HG03439 (cell line): ENCODE measurements around the gene ZBTB2.

Source experiments
- ATAC-seq: cut with Tn5 transposase; IDR thresholded peaks from one replicate; pipeline ENCODE4 v1.9.1; 2021; ENCODE audit warnings: mild to moderate bottlenecking, moderate library complexity; ENCODE audit not compliant: unreplicated experiment

Gene ZBTB2

GRCh38 chr6:151391471-151392413 is at the start of gene ZBTB2:
Gene ZBTB2, minus strand, starts transcription at chr6:151391559. Its CDS starts 17,922 bp downstream, at chr6:151373637.
- ATAC-seq = peak; percentile 5

- no peak for ATAC-seq
Observed at GRCh38 chr6:151440930-151441329, 49.6 kb upstream of the ZBTB2 start.

- no peak for ATAC-seq
Observed at GRCh38 chr6:151440498-151440897, 49.1 kb upstream of the ZBTB2 start.

- ATAC-seq = no peak
Observed at GRCh38 chr6:151437401-151437800, 46.0 kb upstream of the ZBTB2 start.

- ATAC-seq = no peak
Observed at GRCh38 chr6:151436802-151437201, 45.4 kb upstream of the ZBTB2 start.

GRCh38 chr6:151436300-151436699 is 44.9 kb upstream of the ZBTB2 start:
- ATAC-seq = no peak

GRCh38 chr6:151434369-151434768 is 43.0 kb upstream of the ZBTB2 start:
- ATAC-seq = no peak

- ATAC-seq = no peak
Observed at GRCh38 chr6:151432651-151433050, 41.3 kb upstream of the ZBTB2 start.

GRCh38 chr6:151431337-151431736 is 40.0 kb upstream of the ZBTB2 start:
- no peak for ATAC-seq

- no peak for ATAC-seq
Observed at GRCh38 chr6:151430886-151431285, 39.5 kb upstream of the ZBTB2 start.

GRCh38 chr6:151428093-151428735 is 36.9 kb upstream of the ZBTB2 start:
- ATAC-seq = no peak

GRCh38 chr6:151425561-151425960 is 34.2 kb upstream of the ZBTB2 start:
- ATAC-seq = no peak

- ATAC-seq = no peak
Observed at GRCh38 chr6:151422981-151423380, 31.6 kb upstream of the ZBTB2 start.

GRCh38 chr6:151417477-151417876 is 26.1 kb upstream of the ZBTB2 start:
- no peak for ATAC-seq

GRCh38 chr6:151414641-151415260 is 23.4 kb upstream of the ZBTB2 start:
- no peak for ATAC-seq

- no peak for ATAC-seq
Observed at GRCh38 chr6:151413372-151414145, 22.2 kb upstream of the ZBTB2 start.

- ATAC-seq = no peak
Observed at GRCh38 chr6:151412909-151413308, 21.6 kb upstream of the ZBTB2 start.

GRCh38 chr6:151409679-151410078 is 18.3 kb upstream of the ZBTB2 start:
- no peak for ATAC-seq

- ATAC-seq = no peak
Observed at GRCh38 chr6:151409260-151409659, 17.9 kb upstream of the ZBTB2 start.

GRCh38 chr6:151408858-151409257 is 17.5 kb upstream of the ZBTB2 start:
- ATAC-seq = no peak

GRCh38 chr6:151403919-151404308 is 12.6 kb upstream of the ZBTB2 start:
- no peak for ATAC-seq
